ENCODE results near the gene ALDOA.
"Not testable (repeated sequence)": the region's sequence is repeated elsewhere in the genome, so short reads cannot be mapped to it uniquely, and the experiment has no call there.

ALDOA gene

DNA sequence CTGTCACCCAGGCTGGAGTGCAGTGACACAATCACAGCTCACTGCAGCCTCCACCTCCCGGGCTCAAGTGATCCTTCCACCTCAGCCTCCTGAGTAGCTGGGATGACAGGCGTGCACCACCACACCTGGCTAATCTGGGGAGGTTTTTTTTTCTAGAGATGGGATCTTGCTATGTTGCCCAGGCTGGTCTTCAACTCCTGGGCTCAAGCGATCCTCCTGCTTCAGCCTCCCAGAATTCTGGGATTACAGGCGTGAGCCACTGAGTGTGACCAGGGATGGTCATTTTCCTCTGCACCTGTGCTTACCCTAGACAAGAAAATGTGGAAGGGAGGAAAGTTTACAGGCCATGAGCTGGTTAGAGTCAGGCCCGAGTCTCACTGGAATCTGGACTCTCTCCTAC lies 24.9 kb upstream of the ALDOA start:
- not testable (repeated sequence) for DNase-seq (ENCODE audit: low read depth in 2 of 2)

DNA sequence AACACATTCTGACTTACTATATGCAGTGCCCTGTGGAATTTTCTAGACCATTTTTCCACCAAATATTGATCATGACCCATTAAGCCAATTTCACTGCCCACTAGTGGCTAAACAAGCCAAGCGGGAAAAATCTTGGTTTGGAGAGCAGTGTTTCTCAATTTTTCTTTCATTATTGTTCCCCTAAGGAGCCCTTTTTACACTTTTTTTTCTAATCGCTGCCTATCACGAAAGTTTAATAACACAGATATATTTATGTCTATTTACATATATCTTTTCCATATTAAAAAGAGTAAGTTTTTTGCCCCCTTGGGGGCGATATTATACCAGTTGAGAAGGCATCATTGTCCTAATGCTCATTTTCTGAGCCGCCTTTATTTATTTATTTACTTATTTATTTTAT lies 23.7 kb upstream of the ALDOA start:
- no peak for DNase-seq (ENCODE audit: low read depth in 2 of 2)

DNA sequence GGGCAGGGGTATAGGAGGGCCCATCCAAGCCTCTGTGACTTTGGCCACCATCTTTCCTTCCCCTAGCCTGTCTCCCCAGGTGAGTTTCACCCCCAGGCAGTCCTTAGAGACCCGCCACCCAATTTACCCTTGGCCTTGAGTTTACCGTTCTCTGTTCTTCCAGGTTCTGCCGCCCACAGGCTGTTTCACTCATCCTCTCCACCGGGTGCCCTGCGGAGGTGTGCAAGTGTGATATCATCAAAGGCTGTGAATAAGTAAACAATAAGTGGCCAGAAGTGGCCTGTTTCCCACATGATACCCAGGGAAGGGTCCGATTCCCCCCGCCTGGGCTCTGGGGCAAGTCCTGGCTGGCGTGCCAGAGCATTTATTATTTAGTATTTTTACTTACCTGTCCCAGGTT lies 19.4 kb upstream of the ALDOA start:
- DNase-seq (ENCODE audit: low read depth in 2 of 2): no peak

DNA sequence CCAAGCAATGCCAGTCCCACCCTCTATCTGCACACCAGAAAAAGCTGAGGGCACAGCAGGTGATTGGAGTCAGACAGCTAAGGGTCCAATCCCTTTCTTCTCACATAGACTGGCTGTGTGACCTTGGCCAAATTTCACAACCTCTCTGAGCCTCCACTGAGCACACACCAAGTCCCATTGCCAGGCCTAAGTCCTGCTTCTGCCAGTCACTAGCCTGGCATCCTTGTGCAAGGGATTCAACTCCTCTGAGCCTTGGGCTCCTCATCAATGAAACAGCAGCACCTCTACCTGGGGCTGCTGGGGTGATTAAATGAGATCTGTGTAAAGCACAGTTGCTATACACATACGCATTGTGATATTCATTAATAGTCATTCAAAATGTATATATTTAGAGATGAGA lies 19.0 kb upstream of the ALDOA start:
- DNase-seq (ENCODE audit: low read depth in 2 of 2): no peak

DNA sequence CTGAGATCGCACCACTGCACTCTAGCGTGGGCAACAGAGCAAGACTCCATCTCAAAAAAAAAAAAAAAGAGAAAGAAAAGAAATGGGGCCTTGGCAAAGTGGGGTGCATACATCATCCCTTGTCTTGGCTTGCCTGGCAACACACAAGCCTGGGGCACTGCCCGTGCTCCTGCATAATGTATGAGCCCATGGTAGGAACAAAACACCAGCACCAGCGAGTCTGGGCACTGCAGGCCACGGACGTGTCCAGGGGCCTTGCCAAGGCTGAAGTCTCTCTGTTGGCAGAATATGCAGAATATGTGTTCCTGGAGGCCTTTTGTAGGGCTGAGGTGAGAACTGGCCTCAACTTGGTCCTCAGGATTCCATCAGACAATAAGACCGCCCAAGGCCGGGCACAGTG lies 15.7 kb upstream of the ALDOA start:
- DNase-seq (ENCODE audit: low read depth in 2 of 2): no peak

DNA sequence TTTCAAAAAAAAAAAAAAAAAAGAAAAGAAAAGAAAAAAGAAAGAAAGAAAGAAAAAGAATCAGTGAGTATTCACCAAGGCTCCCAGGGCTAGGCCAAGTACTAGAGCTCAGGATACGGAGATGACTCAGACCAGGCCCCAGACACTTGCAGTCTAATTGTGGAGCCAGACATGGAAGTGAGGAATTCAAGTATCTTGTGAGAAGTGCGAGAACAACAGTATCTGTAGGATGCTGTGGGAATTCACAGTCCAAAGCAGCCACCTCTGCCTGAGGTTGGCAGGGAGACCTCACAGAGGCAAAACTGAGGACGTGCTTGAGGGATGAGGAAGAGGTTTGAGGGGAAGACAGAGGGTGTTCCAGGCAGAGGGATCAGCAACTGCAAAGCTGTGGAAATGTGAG lies 14.0 kb upstream of the ALDOA start:
- DNase-seq (ENCODE audit: low read depth in 2 of 2): no peak

DNA sequence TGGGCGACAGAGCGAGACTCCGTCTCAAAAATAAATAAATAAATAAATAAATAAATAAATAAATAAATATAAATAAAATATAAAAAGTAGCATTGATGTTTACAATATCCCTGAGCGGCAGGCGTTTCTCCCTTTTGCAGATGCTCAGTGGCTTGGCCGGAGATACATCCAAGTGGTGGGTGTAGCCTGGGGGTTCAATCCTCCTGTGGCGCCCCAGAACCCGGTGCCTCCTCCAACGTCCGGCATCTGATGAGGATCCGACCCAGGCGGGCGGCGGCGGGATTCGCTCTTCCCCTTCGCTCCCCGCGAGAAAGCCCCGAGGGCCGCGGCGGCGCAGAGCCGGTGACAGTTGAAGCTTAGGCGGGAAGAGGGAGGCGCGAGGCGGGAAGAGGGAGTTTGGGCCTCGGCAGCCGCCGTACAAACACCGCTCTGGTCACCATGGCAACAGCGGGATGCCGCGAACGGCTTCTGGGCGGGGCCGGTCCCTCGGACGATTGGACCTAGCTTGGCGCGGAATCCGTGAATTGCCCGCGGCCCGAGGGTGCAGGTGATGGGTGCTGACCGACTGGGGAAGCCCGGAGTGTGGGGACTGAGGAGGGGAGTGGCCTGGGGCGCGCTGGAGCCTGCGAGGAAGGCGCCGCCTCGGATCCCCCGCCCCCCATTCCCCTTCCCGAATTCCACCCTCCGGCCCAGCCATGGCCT lies 12.7 kb upstream of the ALDOA start:
- DNase-seq (ENCODE audit: low read depth in 2 of 2): peak; percentile 89 to 91

DNA sequence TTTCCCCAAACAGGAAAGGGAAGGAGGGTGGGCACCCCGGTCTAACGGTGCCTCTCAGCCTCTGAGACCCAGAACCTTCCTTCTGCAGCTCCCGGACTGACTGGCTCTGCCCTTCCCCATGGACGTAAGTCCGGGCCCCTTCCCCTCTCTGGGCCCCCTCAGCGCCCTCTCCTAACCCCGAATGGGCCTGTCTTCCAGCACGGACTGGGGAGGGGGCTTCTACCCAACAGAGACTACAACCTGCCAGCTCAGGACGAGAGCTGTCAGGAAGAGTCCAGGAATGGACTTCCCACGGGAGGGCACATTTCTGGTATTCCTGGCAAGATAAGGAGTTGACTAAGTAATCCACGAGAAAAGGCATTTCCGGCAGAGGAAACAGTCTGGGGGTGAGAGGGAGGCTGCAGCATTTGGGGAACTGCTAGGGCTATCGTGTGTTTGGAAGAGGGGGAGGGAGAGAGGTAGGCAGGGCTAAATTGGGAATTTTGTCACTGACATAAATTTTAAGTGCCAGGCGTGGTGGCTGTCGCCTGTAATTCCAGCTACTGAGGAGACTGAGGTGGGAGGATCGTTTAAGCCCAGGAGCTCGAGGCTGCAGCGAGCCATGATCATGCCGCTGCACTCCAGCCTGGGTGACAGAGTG lies 12.1 kb upstream of the ALDOA start:
- no peak for DNase-seq (ENCODE audit: low read depth in 2 of 2)

DNA sequence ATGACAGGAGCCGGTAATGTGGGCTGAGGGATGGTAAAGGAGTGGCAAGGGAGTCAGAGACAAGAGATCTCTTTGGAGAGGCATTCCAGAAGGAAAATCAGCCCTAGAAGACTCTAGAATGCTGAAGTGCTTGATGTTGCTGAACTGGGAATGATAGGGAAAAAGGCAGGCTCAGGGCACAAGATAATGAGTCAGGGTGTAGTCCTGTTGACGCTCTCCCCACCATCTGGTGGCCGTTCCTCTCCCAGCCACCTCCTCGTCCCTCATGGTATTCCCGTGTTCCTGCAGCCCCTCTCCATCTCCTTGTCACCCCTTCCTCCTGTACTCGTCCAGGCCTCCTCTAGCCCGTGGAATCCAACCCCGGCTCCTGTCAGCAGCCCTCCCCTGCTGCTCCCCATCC lies 11.1 kb upstream of the ALDOA start:
- no peak for DNase-seq (ENCODE audit: low read depth in 2 of 2)

DNA sequence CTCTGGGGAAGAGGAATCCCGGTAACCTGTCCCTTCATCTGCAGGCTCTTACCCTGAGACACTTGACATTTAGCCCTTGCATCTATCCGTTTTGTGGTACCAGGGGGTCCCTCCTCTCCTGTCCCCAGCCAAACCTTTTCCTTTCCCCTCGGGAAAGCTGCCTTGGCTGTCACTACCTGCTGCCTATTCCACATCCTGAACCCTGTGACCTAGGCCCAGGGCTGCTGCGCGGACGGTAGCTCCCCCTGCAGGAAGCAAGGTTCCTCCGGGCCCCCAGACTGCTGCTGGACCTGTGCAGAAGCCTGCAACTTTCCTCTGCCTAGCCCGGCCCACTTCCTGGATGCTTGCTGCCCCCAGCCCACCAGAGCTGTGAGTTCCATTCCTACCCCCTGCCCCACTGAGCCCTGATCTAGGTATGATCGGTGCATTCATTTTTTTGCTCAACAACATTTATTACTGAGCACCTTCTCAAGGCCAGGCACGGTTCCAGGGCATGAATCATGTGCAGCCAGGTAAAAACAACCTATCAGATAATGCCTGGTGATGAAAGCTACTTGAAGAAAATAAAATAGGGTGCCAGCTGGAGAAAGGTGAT lies 10.5 kb upstream of the ALDOA start:
- peak in 1 of 2 donors; percentile 46 for DNase-seq (ENCODE audit: low read depth in 2 of 2)

DNA sequence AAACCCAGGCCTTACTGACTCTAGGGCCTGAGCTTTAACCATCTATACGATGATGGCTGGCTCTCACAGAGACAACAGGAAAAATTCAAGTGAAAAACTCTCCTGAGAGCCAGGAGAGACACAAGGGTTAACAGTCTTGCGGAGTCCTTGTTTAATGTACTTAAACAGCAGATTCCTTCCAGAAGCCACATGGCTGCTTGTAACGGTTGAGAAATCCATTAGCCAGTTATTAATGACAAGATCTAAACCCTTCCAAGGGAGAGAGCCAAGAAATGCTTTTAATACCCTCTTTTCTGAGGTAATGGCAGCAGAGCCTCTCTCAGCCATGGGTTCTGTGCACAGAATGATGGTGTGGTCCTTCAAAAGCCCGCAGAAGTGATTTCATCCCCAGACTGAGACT lies 5.2 kb upstream of the ALDOA start:
- DNase-seq (ENCODE audit: low read depth in 2 of 2): no peak

DNA sequence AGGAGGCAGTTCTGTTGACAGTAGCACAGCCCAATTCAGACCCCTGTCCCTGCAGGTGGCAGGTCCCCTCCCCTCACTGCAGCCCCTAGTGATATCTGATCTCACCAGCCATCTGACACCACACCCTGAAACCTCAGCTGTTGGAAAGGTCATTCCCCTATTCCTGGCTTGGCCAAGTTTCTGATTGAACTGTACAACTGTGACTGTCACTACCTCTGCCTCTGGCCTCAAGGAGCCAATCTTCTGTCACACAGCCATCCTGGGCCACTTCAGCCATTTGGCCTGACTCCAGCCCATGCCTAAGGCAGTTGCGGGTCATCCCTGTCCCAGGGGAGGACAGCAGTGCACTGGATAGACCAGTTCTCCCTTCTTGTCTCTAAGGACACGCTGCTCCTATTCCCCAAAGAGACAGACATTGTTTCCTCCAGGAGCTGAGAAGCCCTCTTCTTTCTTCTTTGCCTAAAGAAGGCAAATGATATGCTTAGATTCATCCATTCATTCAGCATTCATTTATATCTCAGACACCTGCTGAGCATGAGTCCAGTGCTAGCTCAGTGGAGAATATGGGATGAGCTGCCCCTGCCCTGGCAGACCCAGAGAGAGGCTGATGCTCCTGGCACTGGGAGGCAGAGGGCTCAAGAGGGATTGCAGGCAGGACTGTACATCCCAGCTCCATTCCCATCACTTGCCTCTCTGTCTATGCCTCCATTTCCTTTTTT lies 4.6 kb upstream of the ALDOA start:
- DNase-seq (ENCODE audit: low read depth in 2 of 2): no peak

DNA sequence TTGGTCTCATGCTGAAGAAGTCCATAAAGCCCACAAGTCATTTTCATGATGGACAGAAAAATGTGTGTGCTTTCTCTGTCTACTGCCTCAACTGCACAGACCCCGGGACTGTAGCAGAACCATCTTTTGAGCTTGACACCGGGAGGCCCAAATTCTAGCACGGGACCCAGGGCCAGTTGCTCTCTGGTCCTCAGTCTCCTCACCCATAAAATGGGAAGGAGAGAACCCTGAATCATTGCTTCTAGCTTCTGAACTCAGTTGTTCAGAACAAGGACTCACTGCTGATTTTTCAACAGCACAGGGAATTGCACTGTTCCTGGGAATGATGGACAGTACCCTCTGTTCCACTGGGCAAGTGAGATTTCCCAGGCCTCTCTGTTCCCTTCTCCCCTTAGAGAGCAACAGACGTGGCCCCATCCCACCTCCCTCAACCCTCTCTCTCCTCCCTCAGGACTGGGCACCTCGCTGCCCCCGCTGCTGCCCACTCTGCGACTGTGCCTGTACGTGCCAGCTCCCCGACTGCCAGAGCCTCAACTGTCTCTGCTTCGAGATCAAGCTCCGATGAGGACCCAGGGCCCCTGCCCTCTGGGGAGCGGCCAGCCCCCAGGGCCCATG lies 2.2 kb upstream of the ALDOA start:
- DNase-seq (ENCODE audit: low read depth in 2 of 2): no peak

DNA sequence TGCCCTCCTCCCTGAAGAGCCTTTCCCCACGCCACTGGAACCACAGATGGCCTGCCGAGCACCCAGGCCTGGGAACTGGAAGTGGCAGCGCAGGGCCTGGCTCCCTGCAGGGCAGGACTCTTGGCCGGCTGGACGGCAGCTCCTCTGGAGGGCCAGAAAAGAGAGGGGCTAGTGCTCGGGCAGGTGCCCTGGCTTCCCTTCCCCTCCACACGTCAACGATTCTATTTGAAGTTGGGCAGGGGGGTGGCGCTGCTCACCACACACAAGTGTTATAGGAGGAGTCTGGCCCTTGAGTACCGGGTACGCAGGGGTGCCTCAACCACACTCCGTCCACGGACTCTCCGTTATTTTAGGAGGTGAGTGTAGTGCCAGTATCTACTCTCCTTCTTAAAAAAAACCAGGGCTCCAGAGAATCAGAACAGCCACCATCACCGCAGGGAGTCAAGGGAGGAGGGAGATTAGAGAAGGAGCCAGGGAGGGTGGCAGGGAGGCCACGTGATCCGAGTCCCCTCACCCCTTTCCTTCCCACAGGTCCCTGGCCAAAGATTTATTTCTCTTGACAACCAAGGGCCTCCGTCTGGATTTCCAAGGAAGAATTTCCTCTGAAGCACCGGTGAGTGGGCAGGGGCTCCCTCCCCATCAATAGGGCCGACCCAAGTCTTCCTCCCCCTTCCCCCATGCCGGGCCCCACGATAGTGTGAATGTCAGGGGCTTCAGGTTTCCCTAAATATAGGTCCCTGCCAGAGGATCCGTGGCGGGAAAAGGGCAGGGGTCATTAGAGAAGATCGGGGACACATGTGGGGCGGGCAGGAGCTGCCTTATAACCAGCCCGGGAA lies 1.4 kb upstream of the ALDOA start:
- DNase-seq (ENCODE audit: low read depth in 2 of 2): peak; percentile 53 to 64

DNA sequence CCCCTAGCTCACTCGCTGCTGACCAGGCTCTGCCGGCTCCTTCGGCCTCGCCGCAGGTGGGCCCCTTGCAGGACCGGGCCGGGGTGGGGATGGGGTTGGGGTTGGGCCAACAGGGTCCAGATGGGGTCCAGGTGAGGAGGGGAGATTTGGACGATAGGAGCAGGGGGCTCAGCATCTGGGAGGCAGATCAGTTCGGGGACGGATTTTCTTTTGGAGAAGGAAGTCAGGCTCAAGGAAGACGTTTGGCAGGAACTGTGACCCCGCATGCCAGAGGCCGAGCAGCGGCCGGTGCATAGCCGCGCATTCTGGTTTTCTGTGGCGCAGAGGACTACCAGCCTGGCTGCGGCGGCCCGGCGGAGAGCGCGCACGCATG lies 845 bp upstream of the ALDOA start:
- DNase-seq (ENCODE audit: low read depth in 2 of 2): no peak

DNA sequence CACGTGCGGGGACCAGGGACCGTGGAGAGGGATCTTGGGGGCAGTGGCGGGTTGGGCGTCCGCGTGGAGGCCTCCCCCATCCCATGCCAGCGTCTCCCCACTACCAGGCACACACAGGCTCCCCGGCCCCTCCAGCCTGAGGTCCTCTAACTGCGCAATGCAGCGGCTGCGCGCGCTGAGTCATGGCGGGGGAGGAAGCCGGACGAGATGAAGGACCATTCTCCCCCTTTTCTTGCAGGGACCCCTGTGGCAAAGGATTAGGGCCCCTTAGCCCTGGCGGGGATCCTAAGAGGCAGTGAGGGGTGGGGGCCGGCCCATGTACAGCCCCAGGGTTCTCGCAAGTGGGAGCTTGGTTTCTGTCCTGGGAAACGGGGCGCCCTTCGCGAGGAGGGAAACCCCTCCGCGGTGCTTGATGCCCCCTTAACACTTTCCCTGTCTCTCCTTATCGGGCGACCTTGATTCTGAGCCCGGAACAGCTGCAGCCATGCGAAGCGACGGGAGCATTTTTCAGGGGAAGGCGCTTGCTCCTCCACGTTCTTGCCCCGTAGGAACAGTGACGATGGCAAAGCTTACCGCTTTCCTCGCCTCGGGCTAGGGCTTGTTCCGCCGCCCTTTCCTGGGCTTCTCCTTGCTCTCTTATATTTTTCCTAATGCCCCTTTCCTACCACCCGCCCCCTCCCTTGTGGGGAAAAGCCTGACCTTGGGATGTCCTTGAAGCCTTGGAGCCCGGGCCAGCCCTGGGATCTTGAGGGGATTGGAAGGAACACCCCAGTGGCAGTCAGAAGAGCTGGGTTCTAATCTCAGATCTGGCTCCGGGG lies 592 bp downstream of the ALDOA start:
- peak in 1 of 2 donors; percentile 35 for DNase-seq (ENCODE audit: low read depth in 2 of 2)

DNA sequence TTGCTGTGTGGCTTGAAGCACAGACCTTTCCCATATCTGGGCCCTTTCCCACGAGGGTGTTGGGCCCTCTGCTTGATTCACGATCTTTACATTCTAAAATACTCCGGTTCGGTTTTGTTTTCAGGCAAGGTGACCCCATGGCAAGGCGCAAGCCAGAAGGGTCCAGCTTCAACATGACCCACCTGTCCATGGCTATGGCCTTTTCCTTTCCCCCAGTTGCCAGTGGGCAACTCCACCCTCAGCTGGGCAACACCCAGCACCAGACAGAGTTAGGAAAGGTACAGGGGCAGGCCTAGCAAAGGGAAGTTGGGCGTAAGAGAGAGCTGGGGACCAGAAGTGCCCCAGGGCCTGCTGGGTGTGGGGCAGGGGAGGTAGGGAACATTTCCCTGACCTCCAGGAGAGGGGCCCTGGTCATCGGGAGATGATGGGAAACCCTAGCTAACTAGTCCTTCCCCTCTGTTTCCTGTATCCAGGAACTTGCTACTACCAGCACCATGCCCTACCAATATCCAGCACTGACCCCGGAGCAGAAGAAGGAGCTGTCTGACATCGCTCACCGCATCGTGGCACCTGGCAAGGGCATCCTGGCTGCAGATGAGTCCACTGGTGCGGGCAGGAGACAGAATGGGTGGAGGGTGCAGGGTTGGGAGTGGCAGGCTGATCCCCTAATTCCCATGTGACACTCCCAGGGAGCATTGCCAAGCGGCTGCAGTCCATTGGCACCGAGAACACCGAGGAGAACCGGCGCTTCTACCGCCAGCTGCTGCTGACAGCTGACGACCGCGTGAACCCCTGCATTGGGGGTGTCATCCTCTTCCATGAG lies 1.4 kb downstream of the ALDOA start:
- DNase-seq (ENCODE audit: low read depth in 2 of 2): no peak

DNA sequence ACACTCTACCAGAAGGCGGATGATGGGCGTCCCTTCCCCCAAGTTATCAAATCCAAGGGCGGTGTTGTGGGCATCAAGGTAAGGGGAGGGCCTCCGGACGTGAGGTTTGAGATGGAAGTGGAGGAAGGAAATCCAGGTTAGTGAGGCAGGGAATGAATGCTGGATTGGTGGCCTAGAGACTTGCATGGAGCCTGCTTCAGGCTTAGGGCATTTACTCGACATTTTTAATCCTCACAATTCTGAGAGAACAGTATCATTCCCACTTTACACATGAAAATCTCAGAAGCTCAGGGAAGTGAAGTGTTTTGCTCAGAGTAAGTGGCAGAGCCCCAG lies 2.0 kb downstream of the ALDOA start:
- no peak for DNase-seq (ENCODE audit: low read depth in 2 of 2)

DNA sequence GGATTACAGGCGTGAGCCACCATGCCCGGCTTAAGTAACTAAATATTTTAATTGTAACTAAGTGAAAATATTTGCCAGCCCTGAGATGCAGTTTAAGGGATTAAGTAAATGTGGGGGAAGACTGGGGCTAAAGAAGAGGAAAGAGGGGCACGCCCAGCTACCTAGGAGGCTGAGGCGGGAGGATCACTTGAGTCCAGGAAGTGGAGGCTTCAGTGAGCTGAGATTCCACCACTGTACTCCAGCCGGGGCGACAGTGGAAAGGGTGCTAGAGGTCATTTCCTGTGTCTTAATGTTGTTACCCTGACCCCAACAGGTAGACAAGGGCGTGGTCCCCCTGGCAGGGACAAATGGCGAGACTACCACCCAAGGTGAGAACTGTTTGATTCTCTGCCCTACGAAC lies 2.8 kb downstream of the ALDOA start:
- DNase-seq (ENCODE audit: low read depth in 2 of 2): no peak

Measured in stimulated activated CD4-positive, alpha-beta T cell treated with anti-CD3 and anti-CD28 coated beads, Interleukin-15, amount 100 ng/mL, for 48 hours (primary cell).